Left renal pelvis (tissue), 4 donors: ENCODE data around the gene ABLIM2. TPM values are rescaled to one million over a fixed set of nuclear protein-coding genes. Genes with fewer than 3 reads are reported as not detected.

Experiments
- DNase-seq, 4 donors: peaks; one replicate each; pipeline ENCODE4 v3.0.0-alpha.2; 2013; ENCODE audit warnings: low read depth in 4 of 4, low spot score in 3 of 4
- polyA plus RNA-seq, 4 donors: library from polyadenylated mRNA; unstranded; fragments of 120-200 nt; gene quantifications; one replicate each; pipeline ENCODE4 v1.2.1, GENCODE V29; 2013; ENCODE audit not compliant: insufficient read length in 4 of 4

Gene ABLIM2
- polyA plus RNA-seq, 4 donors: 1.8 to 7.0 (median 6.1) TPM

- no peak for DNase-seq
Measured at GRCh38 chr4:8077181-8078108, 81.2 kb downstream of the ABLIM2 start.

- no peak for DNase-seq
Measured at GRCh38 chr4:8076023-8076422, 82.6 kb downstream of the ABLIM2 start.

GRCh38 chr4:8073206-8073863 is 85.3 kb downstream of the ABLIM2 start:
- no peak for DNase-seq

GRCh38 chr4:8072235-8072968 is 86.2 kb downstream of the ABLIM2 start:
- no peak for DNase-seq

- DNase-seq: no peak
Measured at GRCh38 chr4:8071766-8072165, 86.8 kb downstream of the ABLIM2 start.

- DNase-seq: no peak
Measured at GRCh38 chr4:8070736-8071718, 87.6 kb downstream of the ABLIM2 start.

- no peak for DNase-seq
Measured at GRCh38 chr4:8069102-8069752, 89.4 kb downstream of the ABLIM2 start.

GRCh38 chr4:8067945-8068896 is 90.4 kb downstream of the ABLIM2 start:
- DNase-seq: no peak

- no peak for DNase-seq
Measured at GRCh38 chr4:8067274-8067936, 91.2 kb downstream of the ABLIM2 start.

- no peak for DNase-seq
Measured at GRCh38 chr4:8066336-8066931, 92.2 kb downstream of the ABLIM2 start.

- DNase-seq: no peak
Measured at GRCh38 chr4:8063974-8064563, 94.5 kb downstream of the ABLIM2 start.

GRCh38 chr4:8061573-8061972 is 97.0 kb downstream of the ABLIM2 start:
- DNase-seq: no peak

- no peak for DNase-seq
Measured at GRCh38 chr4:8061145-8061544, 97.5 kb downstream of the ABLIM2 start.

- no peak for DNase-seq
Measured at GRCh38 chr4:8060632-8061031, 98.0 kb downstream of the ABLIM2 start.

GRCh38 chr4:8058031-8058479 is 100.6 kb downstream of the ABLIM2 start:
- no peak for DNase-seq

- DNase-seq: no peak
Measured at GRCh38 chr4:8055206-8055605, 103.4 kb downstream of the ABLIM2 start.
